K562 (cell line): Measurements from ENCODE around the gene UBL7.

ENCODE experiments used
- CEBPB ChIP-seq: fragments of 450-650 bp; IDR thresholded peaks from 2 replicates; pipeline ENCODE4 v1.6.1; 2016; ENCODE audit warnings: missing genetic modification characterization, missing compliant biosample characterization
- E2F3 ChIP-seq: fragments of 250-450 bp; sonication (Bioruptor Pico); IDR thresholded peaks from 2 replicates; pipeline ENCODE4 v1.4.0; 2020; ENCODE audit warnings: mild to moderate bottlenecking
- GABPA ChIP-seq: fragments of 200-800 bp; sonication (Bioruptor generic); conservative IDR thresholded peaks from 2 replicates; pipeline ENCODE4 v1.6.1; 2016; ENCODE audit warnings: low read depth, missing genetic modification characterization, missing compliant biosample characterization
- RHOXF2B ChIP-seq: fragments of 250-450 bp; sonication (Bioruptor Pico); conservative IDR thresholded peaks from 2 replicates; pipeline ENCODE4 v1.5.1; 2021
- ZNF143 ChIP-seq: sonication (generic); formaldehyde crosslinking; IDR thresholded peaks from 2 replicates; pipeline ENCODE4 v1.9.0; 2022; ENCODE audit warnings: mild to moderate bottlenecking, missing genetic modification reagents
- ZNF644 ChIP-seq: fragments of 200-800 bp; sonication (Bioruptor generic); IDR thresholded peaks from 2 replicates; pipeline ENCODE4 v1.6.1; 2016; ENCODE audit warnings: low read depth, missing genetic modification characterization, missing compliant biosample characterization
- ZZZ3 ChIP-seq: fragments of 450-650 bp; IDR thresholded peaks from 2 replicates; pipeline ENCODE4 v1.6.1; 2016; ENCODE audit warnings: antibody characterized with exemption, mild to moderate bottlenecking, moderate library complexity
- TF ChIP-seq, protein P1 (sequence below), 3 experiments: IDR thresholded peaks in 2 of 3; conservative IDR thresholded peaks in 1 of 3; 2 replicates each; pipeline ENCODE4 v1.5.1; 2011 to 2012; ENCODE audit warnings: low read length in 3 of 3, mild to moderate bottlenecking in 3 of 3, control low read depth in 2 of 3, improper control_type of control experiment in 1 of 3, inconsistent platforms in 1 of 3, low read depth in 1 of 3, mixed read lengths in 1 of 3, moderate library complexity in 1 of 3; ENCODE audit not compliant: insufficient read depth in 2 of 3
- TF ChIP-seq, protein P2 (sequence below): fragments of 250-450 bp; sonication (Bioruptor Pico); IDR thresholded peaks from 2 replicates; pipeline ENCODE4 v1.5.0; 2021

DNA sequence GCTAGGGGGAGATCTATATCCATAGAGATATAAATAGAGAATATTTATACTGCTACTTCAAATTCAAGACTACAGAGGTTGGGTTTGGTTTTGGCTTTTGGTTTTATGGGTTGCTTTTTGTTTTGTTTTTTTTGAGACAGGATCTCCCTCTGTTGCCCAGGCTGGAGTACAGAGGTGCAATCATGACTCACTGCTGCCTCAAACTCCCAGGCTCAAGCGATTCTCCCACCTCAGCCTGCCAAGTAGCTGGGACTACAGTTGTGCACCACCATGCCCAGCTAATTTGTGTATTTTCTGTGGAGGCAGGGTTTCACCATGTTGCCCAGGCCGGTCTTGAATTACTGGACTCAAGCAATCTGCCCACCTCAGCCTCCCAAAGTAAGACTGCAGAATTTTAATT lies 3.9 kb upstream of the UBL7 start:
- TF ChIP-seq CEBPB (tag) (no peak), ZNF143 (CRISPR knock-in tag) (no peak), ZNF644 (tag) (no peak), GABPA (tag) (no peak), ZZZ3 (no peak), E2F3 (no peak), RHOXF2B (no peak)
- TF ChIP-seq, protein P1, sequence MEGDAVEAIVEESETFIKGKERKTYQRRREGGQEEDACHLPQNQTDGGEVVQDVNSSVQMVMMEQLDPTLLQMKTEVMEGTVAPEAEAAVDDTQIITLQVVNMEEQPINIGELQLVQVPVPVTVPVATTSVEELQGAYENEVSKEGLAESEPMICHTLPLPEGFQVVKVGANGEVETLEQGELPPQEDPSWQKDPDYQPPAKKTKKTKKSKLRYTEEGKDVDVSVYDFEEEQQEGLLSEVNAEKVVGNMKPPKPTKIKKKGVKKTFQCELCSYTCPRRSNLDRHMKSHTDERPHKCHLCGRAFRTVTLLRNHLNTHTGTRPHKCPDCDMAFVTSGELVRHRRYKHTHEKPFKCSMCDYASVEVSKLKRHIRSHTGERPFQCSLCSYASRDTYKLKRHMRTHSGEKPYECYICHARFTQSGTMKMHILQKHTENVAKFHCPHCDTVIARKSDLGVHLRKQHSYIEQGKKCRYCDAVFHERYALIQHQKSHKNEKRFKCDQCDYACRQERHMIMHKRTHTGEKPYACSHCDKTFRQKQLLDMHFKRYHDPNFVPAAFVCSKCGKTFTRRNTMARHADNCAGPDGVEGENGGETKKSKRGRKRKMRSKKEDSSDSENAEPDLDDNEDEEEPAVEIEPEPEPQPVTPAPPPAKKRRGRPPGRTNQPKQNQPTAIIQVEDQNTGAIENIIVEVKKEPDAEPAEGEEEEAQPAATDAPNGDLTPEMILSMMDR (IDR thresholded peaks at IDR 0.05 in 2 of 3, conservative IDR thresholded peaks at IDR 0.05 in 1 of 3; ENCODE audit: insufficient read depth in 2 of 3, low read depth in 1 of 3, low read length in 3 of 3) = no peak
- TF ChIP-seq, protein P2, sequence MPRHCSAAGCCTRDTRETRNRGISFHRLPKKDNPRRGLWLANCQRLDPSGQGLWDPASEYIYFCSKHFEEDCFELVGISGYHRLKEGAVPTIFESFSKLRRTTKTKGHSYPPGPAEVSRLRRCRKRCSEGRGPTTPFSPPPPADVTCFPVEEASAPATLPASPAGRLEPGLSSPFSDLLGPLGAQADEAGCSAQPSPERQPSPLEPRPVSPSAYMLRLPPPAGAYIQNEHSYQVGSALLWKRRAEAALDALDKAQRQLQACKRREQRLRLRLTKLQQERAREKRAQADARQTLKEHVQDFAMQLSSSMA (CRISPR knock-in tag) = no peak
